K562 (cell line): ENCODE measurements around the gene LIF. TPM values are rescaled to one million over a fixed set of nuclear protein-coding genes. Genes with fewer than 3 reads are reported as not detected.

Source experiments
- DPF2 ChIP-seq: fragments of 450-650 bp; IDR thresholded peaks from 2 replicates; pipeline ENCODE4 v1.6.1; 2016
- MAZ ChIP-seq, 2 experiments: fragments of 450-650 bp in 1 of 2; sonication (generic) in 1 of 2; formaldehyde crosslinking; IDR thresholded peaks in 1 of 2; conservative IDR thresholded peaks in 1 of 2; 2 replicates each; pipeline versions ENCODE4 v1.4.0 to v1.5.0; 2020; ENCODE audit warnings: mild to moderate bottlenecking in 1 of 2, missing genetic modification reagents in 1 of 2
- MTF1 ChIP-seq: fragments of 250-450 bp; sonication (Bioruptor Pico); IDR thresholded peaks from 2 replicates; pipeline ENCODE4 v1.9.0; 2021; ENCODE audit warnings: moderate library complexity, mild to moderate bottlenecking, inconsistent platforms, borderline replicate concordance
- TAF1 ChIP-seq: IDR thresholded peaks from 2 replicates; pipeline ENCODE4 v1.6.1; 2011; ENCODE audit warnings: mild to moderate bottlenecking, low read length, moderate library complexity; ENCODE audit not compliant: insufficient read depth, control insufficient read depth, severe bottlenecking; ENCODE audit errors: extremely low read depth
- ZNF778 ChIP-seq: fragments of 450-650 bp; formaldehyde crosslinking; IDR thresholded peaks from 2 replicates; pipeline ENCODE4 v1.4.0; 2020; ENCODE audit warnings: mild to moderate bottlenecking, moderate library complexity
- polyA plus RNA-seq, 8 experiments: library from polyadenylated mRNA; depleted of rRNA in 4 of 8; stranded (reverse) in 5 of 8; unstranded in 3 of 8; fragments of >200 nt; fragmentation: Nextera tagmentation in 2 of 8; fragmentation: Illumina TruSeq in 1 of 8; extraction: Ambion mirVana in 2 of 8; extraction: Trizol in 1 of 8; gene quantifications; 2 replicates each; pipeline versions ENCODE4 v1.2.1 to v1.2.3, GENCODE V29; 2011 to 2014; ENCODE audit warnings: inconsistent platforms in 1 of 8, missing spikeins in 1 of 8
- total RNA-seq, 7 experiments: library from RNA; depleted of rRNA in 6 of 7; stranded (reverse); fragments of >200 nt in 6 of 7; fragmentation: Illumina TruSeq in 2 of 7; extraction: Trizol in 2 of 7; gene quantifications; 2 replicates each; pipeline versions ENCODE4 v1.2.1 to v1.2.3, GENCODE V29; 2011 to 2021; ENCODE audit warnings: low replicate concordance in 1 of 7
- TF ChIP-seq, protein P1 (sequence below): fragments of 200-600 bp; sonication (generic); IDR thresholded peaks from one replicate; pipeline ENCODE4 v1.6.1; 2012; ENCODE audit warnings: mild to moderate bottlenecking, low read depth, low read length, inconsistent platforms
- TF ChIP-seq, protein P2 (sequence below): fragments of 250-450 bp; sonication (Bioruptor Pico); IDR thresholded peaks from 2 replicates; pipeline ENCODE4 v1.8.0; 2022; ENCODE audit warnings: moderate library complexity, mild to moderate bottlenecking, inconsistent platforms

The LIF gene
- total and polyA plus RNA-seq, 9 of the 15 experiments (the other 6 are each of a cell fraction or from before 2014, with no cell fraction given): 0.05 to 0.39 (median 0.18) TPM; not detected in 3

DNA sequence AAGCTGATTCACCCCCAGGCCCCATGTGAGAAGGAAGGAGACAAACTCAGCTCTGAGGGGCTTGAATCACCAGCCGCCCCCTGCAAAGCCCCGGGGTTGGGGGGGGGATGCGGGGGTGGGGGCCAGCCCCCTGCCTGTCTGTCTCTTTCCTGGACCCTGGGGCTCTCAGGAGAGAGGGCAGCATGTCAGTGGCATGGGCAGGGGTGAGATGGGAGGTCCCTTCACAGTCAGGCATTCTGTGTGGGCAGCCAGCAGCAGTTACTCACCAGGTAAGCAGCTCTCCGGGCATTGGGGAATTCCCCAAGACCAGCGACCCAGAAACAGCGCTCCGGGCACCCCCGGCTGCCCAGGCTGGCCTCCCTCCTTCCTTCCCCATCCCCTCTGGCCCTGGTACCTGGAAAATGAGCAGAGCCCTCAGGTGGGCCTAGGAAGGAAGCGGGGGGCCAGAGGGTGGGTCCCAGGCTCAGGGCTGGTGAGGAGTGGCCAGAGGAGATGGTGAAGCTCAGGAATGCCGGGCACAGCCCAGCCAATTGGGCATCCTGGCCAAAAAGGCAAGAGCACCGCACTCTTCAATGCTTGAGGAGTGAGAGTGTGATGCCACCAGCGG, 4.2 kb upstream of the LIF start (continued):
- TF ChIP-seq, protein P1, sequence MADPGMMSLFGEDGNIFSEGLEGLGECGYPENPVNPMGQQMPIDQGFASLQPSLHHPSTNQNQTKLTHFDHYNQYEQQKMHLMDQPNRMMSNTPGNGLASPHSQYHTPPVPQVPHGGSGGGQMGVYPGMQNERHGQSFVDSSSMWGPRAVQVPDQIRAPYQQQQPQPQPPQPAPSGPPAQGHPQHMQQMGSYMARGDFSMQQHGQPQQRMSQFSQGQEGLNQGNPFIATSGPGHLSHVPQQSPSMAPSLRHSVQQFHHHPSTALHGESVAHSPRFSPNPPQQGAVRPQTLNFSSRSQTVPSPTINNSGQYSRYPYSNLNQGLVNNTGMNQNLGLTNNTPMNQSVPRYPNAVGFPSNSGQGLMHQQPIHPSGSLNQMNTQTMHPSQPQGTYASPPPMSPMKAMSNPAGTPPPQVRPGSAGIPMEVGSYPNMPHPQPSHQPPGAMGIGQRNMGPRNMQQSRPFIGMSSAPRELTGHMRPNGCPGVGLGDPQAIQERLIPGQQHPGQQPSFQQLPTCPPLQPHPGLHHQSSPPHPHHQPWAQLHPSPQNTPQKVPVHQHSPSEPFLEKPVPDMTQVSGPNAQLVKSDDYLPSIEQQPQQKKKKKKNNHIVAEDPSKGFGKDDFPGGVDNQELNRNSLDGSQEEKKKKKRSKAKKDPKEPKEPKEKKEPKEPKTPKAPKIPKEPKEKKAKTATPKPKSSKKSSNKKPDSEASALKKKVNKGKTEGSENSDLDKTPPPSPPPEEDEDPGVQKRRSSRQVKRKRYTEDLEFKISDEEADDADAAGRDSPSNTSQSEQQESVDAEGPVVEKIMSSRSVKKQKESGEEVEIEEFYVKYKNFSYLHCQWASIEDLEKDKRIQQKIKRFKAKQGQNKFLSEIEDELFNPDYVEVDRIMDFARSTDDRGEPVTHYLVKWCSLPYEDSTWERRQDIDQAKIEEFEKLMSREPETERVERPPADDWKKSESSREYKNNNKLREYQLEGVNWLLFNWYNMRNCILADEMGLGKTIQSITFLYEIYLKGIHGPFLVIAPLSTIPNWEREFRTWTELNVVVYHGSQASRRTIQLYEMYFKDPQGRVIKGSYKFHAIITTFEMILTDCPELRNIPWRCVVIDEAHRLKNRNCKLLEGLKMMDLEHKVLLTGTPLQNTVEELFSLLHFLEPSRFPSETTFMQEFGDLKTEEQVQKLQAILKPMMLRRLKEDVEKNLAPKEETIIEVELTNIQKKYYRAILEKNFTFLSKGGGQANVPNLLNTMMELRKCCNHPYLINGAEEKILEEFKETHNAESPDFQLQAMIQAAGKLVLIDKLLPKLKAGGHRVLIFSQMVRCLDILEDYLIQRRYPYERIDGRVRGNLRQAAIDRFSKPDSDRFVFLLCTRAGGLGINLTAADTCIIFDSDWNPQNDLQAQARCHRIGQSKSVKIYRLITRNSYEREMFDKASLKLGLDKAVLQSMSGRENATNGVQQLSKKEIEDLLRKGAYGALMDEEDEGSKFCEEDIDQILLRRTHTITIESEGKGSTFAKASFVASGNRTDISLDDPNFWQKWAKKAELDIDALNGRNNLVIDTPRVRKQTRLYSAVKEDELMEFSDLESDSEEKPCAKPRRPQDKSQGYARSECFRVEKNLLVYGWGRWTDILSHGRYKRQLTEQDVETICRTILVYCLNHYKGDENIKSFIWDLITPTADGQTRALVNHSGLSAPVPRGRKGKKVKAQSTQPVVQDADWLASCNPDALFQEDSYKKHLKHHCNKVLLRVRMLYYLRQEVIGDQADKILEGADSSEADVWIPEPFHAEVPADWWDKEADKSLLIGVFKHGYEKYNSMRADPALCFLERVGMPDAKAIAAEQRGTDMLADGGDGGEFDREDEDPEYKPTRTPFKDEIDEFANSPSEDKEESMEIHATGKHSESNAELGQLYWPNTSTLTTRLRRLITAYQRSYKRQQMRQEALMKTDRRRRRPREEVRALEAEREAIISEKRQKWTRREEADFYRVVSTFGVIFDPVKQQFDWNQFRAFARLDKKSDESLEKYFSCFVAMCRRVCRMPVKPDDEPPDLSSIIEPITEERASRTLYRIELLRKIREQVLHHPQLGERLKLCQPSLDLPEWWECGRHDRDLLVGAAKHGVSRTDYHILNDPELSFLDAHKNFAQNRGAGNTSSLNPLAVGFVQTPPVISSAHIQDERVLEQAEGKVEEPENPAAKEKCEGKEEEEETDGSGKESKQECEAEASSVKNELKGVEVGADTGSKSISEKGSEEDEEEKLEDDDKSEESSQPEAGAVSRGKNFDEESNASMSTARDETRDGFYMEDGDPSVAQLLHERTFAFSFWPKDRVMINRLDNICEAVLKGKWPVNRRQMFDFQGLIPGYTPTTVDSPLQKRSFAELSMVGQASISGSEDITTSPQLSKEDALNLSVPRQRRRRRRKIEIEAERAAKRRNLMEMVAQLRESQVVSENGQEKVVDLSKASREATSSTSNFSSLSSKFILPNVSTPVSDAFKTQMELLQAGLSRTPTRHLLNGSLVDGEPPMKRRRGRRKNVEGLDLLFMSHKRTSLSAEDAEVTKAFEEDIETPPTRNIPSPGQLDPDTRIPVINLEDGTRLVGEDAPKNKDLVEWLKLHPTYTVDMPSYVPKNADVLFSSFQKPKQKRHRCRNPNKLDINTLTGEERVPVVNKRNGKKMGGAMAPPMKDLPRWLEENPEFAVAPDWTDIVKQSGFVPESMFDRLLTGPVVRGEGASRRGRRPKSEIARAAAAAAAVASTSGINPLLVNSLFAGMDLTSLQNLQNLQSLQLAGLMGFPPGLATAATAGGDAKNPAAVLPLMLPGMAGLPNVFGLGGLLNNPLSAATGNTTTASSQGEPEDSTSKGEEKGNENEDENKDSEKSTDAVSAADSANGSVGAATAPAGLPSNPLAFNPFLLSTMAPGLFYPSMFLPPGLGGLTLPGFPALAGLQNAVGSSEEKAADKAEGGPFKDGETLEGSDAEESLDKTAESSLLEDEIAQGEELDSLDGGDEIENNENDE: no peak
- TF ChIP-seq DPF2 (no peak), MAZ (CRISPR knock-in tag; conservative IDR thresholded peaks at IDR 0.05 in 1 of 2, IDR thresholded peaks at IDR 0.05 in 1 of 2) (no peak), ZNF778 (CRISPR knock-in tag) (no peak), MTF1 (CRISPR knock-in tag) (no peak), TAF1 (no peak)
- TF ChIP-seq, protein P2, sequence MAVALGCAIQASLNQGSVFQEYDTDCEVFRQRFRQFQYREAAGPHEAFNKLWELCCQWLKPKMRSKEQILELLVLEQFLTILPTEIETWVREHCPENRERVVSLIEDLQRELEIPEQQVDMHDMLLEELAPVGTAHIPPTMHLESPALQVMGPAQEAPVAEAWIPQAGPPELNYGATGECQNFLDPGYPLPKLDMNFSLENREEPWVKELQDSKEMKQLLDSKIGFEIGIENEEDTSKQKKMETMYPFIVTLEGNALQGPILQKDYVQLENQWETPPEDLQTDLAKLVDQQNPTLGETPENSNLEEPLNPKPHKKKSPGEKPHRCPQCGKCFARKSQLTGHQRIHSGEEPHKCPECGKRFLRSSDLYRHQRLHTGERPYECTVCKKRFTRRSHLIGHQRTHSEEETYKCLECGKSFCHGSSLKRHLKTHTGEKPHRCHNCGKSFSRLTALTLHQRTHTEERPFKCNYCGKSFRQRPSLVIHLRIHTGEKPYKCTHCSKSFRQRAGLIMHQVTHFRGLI: no peak
